Muscle of back (tissue), 10 donors: ENCODE results near the gene PLPP7. TPM values are rescaled to one million over a fixed set of nuclear protein-coding genes. Genes with fewer than 3 reads are reported as not detected.

Source experiments
- polyA plus RNA-seq, 10 donors: library from polyadenylated mRNA; unstranded; fragments of 120-200 nt; gene quantifications; one replicate each; pipeline ENCODE4 v1.2.1, GENCODE V29; 2013; ENCODE audit not compliant: insufficient read length in 10 of 10

PLPP7 gene
- polyA plus RNA-seq, 10 donors, result 20.0 to 33.9 (median 30.0) TPM

Other genes with a start within 250 kb of the PLPP7 start
- 10 to 100 TPM; 22.7 to 35.1 (median 30.8) TPM for gene AIF1L, start 193.2 kb upstream of the PLPP7 start, polyA plus RNA-seq
- gene NUP214, start 164.1 kb upstream of the PLPP7 start, polyA plus RNA-seq, result 10 to 100 TPM; 24.6 to 36.8 (median 30.1) TPM
- gene FAM78A, start 13.2 kb upstream of the PLPP7 start, polyA plus RNA-seq, result 10 to 100 TPM; 25.0 to 42.0 (median 29.4) TPM
- gene PRRC2B, start 104.4 kb downstream of the PLPP7 start, polyA plus RNA-seq, result 100 to 1,000 TPM; 124 to 177 (median 145) TPM
- 10 to 100 TPM; 16.5 to 29.7 (median 21.0) TPM for gene POMT1, start 213.2 kb downstream of the PLPP7 start, polyA plus RNA-seq
- gene UCK1, start 241.5 kb downstream of the PLPP7 start, polyA plus RNA-seq, result 10 to 100 TPM; 19.4 to 27.5 (median 22.9) TPM